Adipose tissue (tissue), 3 donors: ENCODE data around the gene KRT77. TPM values are rescaled to one million over a fixed set of nuclear protein-coding genes. Genes with fewer than 3 reads are reported as not detected.
"Not testable (repeated sequence)": the region's sequence is repeated elsewhere in the genome, so short reads cannot be mapped to it uniquely, and the experiment has no call there.

Experiments used
- H3K27ac ChIP-seq: one replicate; pipeline ENCODE4 v1.5.1; 2013; ENCODE audit warnings: low read depth, low read length
- WGBS, 3 donors: extraction: QIAGEN DNeasy Blood & Tissue Kit; methylation state at CpG; one replicate each; pipeline ENCODE4 v1.1.7; 2013; 5-methylcytosine and 5-hydroxymethylcytosine counted together
- polyA plus RNA-seq, 3 donors: library from polyadenylated mRNA; stranded (reverse); fragments of 200-250 nt; gene quantifications; one replicate each; pipeline ENCODE4 v1.2.3, GENCODE V29; 2013
- donor health status: healthy with polysubstance abuse.
- donor health status: Bipolar disorder and iron deficiency.
- donor health status: healthy.

The KRT77 gene
- polyA plus RNA-seq, 3 donors = 0.01 to 0.08 TPM; not detected in 1

DNA sequence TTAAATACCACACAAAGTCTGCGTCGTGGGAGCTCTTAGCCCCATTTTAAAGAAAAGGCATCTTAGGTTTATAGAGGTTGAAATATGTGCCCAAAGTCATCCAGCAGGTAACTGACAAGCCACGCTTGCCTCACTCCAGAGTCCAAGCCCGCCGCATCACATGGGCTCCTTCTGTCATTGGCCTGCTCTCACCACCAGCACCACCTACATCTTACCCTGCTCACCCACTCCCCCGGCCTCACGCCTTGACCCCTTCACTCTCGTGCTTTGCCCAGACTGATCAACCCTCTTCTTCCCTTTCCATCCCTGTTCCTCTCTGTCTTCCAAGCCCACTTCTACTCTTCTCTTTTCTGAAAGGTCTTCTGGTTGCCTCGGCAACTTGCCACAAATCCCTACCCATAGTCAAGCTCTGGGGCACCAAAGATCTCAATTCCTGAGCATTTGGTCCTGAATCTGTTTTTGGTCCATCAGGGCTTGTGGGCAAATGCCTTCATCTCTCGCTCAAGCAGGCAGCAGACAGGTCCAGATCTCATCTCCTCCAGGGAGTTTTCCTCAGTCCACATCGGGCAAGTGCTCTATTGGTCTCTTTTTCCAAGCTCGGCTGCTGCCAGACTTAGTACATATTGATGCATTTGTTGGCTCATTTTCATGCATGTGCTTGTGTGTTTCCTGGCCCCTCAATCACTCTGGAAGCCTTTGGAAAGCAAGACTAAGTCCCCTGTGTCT, 19.6 kb downstream of the KRT77 start:
- H3K27ac ChIP-seq = no peak overlapping the region
- 77 to 89% (median 84%) methylated on average over 12 of the region's 12 CpGs for WGBS, 3 donors

DNA sequence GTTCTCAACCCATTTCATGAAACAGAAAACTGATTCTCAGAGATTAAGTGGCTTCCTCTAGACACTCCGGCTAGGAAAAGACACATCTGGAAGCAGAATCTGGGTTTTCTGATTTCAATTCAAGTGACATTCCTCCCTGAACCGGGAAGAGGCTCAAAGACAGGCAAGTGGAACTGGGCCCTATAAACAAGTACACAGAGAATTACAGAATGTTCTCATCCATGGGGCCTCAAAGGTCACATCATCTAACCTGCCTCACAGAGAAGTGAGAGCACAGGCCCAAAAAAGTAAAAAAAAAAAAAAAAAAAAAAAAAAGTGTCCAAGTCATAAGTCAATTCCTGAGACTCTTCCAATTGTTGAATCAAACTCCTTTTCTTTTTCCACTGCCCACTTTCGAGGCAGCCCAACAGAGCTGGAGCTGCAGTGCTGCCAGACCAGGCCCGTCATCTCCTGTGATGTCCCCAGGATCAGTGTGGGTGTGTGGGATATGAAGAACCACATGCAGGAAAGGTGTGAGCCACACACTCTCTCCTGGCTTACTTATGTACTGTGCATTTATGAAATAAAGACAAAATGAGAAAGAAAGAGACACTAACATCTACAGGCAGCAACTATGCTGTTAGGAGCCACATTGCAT, 20.3 kb downstream of the KRT77 start:
- no peak overlapping the region for H3K27ac ChIP-seq
- WGBS, 3 donors = 59 to 77% (median 66%) methylated on average over 4 of the region's 4 CpGs

- 61 to 70% (median 65%) methylated on average over 2 of the region's 2 CpGs for WGBS, 3 donors
- H3K27ac ChIP-seq = no peak overlapping the region
Observed at GRCh38 chr12:52682381-52682660, 21.0 kb downstream of the KRT77 start.

DNA sequence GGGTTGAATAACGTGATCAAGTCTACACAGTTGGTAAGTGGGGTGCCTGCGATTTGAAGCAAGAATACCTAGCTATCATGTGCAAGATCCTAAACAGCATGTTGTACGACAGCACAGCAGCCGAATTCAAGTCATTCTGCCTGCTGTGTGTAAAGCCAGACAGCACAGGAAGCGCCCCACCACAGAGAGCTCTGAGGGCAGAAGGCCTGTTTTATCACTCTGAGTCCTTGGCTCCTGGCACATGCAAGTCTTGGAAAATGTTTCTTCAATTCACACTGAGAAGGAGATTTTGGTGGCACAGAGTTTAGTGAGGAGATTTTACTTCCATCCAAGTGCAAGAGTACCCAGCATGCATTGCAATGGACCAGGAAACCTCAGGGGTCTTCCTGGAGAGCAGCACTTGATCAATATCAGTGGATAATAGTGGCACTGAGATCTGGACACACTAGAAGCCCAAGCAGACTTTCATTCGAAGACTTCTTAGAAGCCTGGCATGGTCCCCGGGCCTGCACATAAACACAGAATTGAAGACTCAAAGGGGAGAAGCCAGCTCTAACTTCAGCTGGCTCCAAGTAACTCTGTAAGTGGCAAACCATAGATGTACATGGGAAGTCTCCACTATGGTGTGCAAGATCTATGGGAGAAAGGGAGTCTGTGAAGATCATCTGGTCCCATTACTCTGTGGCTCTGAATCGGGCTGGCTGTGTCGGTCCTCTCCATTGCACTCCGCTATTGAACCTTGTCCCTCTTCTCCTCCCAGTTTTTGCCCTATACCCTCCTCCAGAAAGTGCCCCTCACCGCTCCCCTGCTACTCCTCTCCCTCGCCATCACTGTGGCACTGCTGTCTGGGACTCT, 21.6 kb downstream of the KRT77 start:
- WGBS, 3 donors = 61 to 74% (median 72%) methylated on average over 12 of the region's 12 CpGs
- no peak overlapping the region for H3K27ac ChIP-seq

DNA sequence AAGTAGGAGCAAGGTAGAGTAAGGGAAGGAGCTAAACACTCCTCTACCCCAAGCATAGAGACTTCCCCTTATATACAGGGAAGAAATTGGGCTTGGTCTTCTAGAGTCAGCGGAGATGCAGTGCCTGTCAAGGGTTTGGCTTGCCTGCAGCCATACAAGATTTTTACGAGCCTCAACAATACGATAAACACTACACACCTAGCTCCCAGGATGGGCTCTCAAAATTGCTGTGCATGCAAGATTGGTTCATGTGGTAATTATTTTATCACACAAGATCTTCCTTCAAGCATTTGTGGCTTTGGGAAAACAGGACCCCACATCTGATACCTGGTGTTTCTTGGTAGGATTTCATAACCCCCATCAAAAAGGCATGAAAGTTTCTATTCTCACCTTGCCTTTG, 23.0 kb downstream of the KRT77 start, which contains the start of gene KRT1:
TSS of gene KRT1 (minus strand) at position 45 of the 400 bp plus-strand sequence. CDS start 59 bp downstream, outside the sequence.
- WGBS, 3 donors = 78 to 92% (median 86%) methylated on average over 3 of the region's 3 CpGs
- H3K27ac ChIP-seq = no peak within 1 kb of the TSS

DNA sequence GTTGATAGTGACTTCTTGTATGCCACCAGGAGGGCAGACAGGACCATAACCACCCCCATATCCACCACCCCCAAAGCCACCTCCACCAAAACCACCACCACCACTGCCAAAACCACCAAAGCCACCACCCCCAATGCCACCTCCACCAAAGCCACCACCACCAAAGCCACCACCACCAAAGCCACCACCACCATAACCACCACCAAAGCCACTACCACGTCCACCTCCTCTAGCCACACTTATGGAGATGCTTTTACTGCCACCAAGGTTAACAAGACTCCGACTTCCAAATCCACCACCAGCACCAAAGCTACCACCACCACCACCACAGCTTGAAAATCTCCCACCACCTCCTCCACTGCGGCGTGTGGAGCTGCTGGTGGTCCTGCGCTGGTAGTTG, 23.4 kb downstream of the KRT77 start:
- WGBS, 3 donors = 85 to 87% (median 87%) methylated on average over 5 of the region's 5 CpGs

GRCh38 chr12:52677671-52678070, 25.7 kb downstream of the KRT77 start:
- H3K27ac ChIP-seq = no peak overlapping the region
- 69 to 90% (median 86%) methylated on average over 1 of the region's 1 CpG for WGBS, 3 donors

More for the DNA sequence above, 23.4 kb downstream of the KRT77 start:
- no peak overlapping the region for H3K27ac ChIP-seq

GRCh38 chr12:52677126-52677525, 26.2 kb downstream of the KRT77 start:
- WGBS, 3 donors = 80 to 86% (median 86%) methylated on average over 5 of the region's 5 CpGs
- H3K27ac ChIP-seq = no peak overlapping the region

DNA sequence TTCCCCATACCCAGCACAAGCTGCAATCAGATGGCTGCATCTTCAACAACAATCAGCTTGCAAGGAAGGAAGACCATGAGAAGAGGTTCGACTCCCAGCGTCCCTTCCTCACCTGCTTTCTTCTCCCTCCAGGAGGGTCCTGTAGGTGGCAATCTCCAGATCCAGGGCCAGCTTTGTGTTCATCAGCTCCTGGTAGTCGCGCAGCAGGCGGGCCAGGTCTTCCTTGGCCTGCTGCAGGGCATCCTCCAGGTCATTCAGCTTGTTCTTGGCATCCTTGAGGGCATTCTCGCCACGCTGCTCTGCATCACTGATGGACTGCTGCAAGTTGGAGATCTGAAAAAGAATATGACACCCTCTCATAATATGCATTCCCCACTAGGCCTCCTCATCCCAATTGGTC, 27.2 kb downstream of the KRT77 start:
- H3K27ac ChIP-seq = no peak overlapping the region
- WGBS, 3 donors = 85 to 92% (median 89%) methylated on average over 7 of the region's 7 CpGs

- no peak overlapping the region for H3K27ac ChIP-seq
- WGBS, 3 donors = 92% methylated on average over 22 to 28 of the region's 28 CpGs
Observed at GRCh38 chr12:52675301-52675701, 28.0 kb downstream of the KRT77 start.

- 87 to 94% (median 92%) methylated on average over 4 of the region's 4 CpGs for WGBS, 3 donors
Observed at GRCh38 chr12:52674433-52674775, 28.9 kb downstream of the KRT77 start.

GRCh38 chr12:52673713-52674432, 29.5 kb downstream of the KRT77 start:
- 57 to 69% (median 65%) methylated on average over 3 of the region's 3 CpGs for WGBS, 3 donors

More at GRCh38 chr12:52674433-52674775, 28.9 kb downstream of the KRT77 start:
- H3K27ac ChIP-seq = no peak overlapping the region

DNA sequence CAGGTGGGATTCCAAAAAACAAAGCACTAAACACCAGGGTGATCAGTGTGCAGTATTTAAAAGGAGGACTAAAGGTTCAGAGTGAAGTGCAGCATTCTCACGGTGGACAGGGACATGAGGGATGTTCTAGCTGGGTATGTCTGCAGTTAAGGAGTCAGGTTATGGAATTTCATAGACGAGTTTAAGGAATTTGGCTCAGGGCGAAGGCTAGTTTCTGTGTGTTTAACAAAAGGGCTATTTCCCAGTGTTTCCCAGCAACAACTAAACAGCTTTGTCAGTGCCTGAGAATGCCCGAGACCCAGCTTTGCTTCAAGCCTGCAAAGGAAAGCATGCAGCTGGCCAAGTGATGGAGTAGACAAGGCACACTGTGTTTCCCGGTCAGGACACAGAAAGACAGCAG, 30.1 kb downstream of the KRT77 start:
- no peak overlapping the region for H3K27ac ChIP-seq
- WGBS, 3 donors = 43 to 67% (median 56%) methylated on average over 5 of the region's 5 CpGs

More at GRCh38 chr12:52673713-52674432, 29.5 kb downstream of the KRT77 start:
- no peak overlapping the region for H3K27ac ChIP-seq

DNA sequence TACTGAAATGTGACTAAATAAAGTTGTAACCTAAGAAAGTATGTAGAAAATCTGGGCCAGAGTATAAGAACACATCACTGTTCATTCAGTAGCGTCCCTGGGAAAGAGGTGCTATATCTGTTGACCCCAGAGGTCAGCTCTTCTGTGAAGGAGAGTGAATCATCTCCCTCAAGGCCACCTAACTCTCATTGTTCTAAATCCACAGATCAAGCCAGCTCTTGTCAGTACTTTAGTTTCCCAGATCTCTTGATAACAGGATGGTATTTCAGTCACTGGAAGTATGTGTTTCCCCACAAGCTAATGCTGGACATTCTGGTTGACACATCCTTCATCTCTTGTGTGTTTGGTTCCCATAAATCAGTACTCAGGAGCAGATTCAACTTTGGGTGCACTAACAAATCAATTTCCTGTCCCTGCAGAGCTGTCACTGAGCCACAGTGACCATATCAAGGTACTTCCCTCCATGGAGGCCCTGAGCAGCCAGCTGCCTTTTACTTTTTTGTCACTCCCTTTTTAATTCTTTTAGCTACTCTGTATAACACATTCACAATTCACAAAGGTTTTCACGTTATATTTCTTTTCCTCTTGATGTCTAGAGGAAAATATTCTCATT, 30.9 kb downstream of the KRT77 start:
- WGBS, 3 donors = 50 to 74% (median 61%) methylated on average over 2 of the region's 2 CpGs
- H3K27ac ChIP-seq = no peak overlapping the region

GRCh38 chr12:52670961-52671360, 32.4 kb downstream of the KRT77 start:
- 88 to 91% (median 90%) methylated on average over 3 of the region's 3 CpGs for WGBS, 3 donors
- H3K27ac ChIP-seq = no peak overlapping the region

DNA sequence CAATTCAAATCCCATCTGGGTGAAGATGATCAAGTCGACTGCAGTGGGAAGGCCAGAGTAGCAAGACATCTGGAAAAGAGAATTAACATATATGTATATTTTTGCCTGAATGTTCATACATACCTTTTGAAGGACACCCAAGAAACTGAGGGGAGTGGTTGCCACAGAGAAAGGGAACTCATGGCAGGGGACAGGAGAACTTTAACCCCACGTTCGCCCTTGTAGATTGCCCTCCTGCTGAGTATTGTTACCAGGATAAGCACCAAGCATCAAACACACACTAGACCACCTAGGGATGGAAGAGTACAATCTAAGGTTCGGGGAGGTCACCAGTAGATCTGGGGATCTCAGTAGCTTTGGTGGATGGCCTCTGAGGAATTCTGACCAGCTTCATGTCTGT, 32.8 kb downstream of the KRT77 start:
- H3K27ac ChIP-seq = no peak overlapping the region
- 69 to 89% (median 86%) methylated on average over 4 of the region's 4 CpGs for WGBS, 3 donors

GRCh38 chr12:52669941-52670340, 33.4 kb downstream of the KRT77 start:
- 70 to 88% (median 80%) methylated on average over 3 of the region's 3 CpGs for WGBS, 3 donors
- H3K27ac ChIP-seq = not testable (repeated sequence)

GRCh38 chr12:52669426-52669825, 33.9 kb downstream of the KRT77 start:
- no peak overlapping the region for H3K27ac ChIP-seq
